ENCODE data around the gene SLC25A30. TPM values are rescaled to one million over a fixed set of nuclear protein-coding genes. Genes with fewer than 3 reads are reported as not detected.

The SLC25A30 gene
- total and polyA plus RNA-seq, 4 donors, result 5.4 to 59.2 (median 17.8) TPM

- Histone ChIP-seq H3K9ac (ENCODE audit: low read depth in 1 of 2, low read length in 2 of 2) (peak overlapping the region in 1 of 2 donors; percentile 75), H3K36me3 (ENCODE audit: control insufficient read depth in 4 of 4, insufficient read depth in 3 of 4, low read depth in 1 of 4, low read length in 3 of 4) (peaks cover 0 to 20% (median 8%) of the 10 kb centered on the region in 4 donors), H3K27ac (ENCODE audit: low read depth in 1 of 2, low read length in 2 of 2) (peak overlapping the region; percentile 74 to 86), H3K4me1 (ENCODE audit: control insufficient read depth in 4 of 4, insufficient read depth in 4 of 4, low read length in 3 of 4) (peaks cover 7 to 31% (median 22%) of the 10 kb centered on the region in 4 donors), H3K4me3 (ENCODE audit: low read depth in 1 of 3, low read length in 3 of 3) (peak overlapping the region in 2 of 3 donors; percentile 35 to 47), H3K27me3 (ENCODE audit: control insufficient read depth in 4 of 4, insufficient read depth in 4 of 4, low read length in 3 of 4) (no peaks in the 10 kb centered on the region), H3K9me3 (ENCODE audit: control insufficient read depth in 4 of 4, low read length in 3 of 4) (no peaks in the 10 kb centered on the region)
- WGBS, result 24% methylated on average over 4 of the region's 4 CpGs
- no peak for DNase-seq (ENCODE audit: low spot score)
- no peak for TF ChIP-seq GABPA (IDR thresholded peaks at IDR 0.05 in 1 of 2, conservative IDR thresholded peaks at IDR 0.05 in 1 of 2)
- TF ChIP-seq HNF4G (IDR thresholded peaks at IDR 0.05), result no peak
- no peak for TF ChIP-seq FOXA2 (IDR thresholded peaks at IDR 0.05)
- TF ChIP-seq CTCF (IDR thresholded peaks at IDR 0.05; ENCODE audit: low read depth, low read length, missing input control), result no peak
- TF ChIP-seq, protein P1, sequence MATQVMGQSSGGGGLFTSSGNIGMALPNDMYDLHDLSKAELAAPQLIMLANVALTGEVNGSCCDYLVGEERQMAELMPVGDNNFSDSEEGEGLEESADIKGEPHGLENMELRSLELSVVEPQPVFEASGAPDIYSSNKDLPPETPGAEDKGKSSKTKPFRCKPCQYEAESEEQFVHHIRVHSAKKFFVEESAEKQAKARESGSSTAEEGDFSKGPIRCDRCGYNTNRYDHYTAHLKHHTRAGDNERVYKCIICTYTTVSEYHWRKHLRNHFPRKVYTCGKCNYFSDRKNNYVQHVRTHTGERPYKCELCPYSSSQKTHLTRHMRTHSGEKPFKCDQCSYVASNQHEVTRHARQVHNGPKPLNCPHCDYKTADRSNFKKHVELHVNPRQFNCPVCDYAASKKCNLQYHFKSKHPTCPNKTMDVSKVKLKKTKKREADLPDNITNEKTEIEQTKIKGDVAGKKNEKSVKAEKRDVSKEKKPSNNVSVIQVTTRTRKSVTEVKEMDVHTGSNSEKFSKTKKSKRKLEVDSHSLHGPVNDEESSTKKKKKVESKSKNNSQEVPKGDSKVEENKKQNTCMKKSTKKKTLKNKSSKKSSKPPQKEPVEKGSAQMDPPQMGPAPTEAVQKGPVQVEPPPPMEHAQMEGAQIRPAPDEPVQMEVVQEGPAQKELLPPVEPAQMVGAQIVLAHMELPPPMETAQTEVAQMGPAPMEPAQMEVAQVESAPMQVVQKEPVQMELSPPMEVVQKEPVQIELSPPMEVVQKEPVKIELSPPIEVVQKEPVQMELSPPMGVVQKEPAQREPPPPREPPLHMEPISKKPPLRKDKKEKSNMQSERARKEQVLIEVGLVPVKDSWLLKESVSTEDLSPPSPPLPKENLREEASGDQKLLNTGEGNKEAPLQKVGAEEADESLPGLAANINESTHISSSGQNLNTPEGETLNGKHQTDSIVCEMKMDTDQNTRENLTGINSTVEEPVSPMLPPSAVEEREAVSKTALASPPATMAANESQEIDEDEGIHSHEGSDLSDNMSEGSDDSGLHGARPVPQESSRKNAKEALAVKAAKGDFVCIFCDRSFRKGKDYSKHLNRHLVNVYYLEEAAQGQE (IDR thresholded peaks at IDR 0.05), result no peak
- no peak for TF ChIP-seq RXRA (IDR thresholded peaks at IDR 0.05)
- no peak for TF ChIP-seq TAF1 (conservative IDR thresholded peaks at IDR 0.05)
Observed at GRCh38 chr13:45413826-45414307, 4.3 kb downstream of the SLC25A30 start.

- no peak overlapping the region for H3K4me3 ChIP-seq (ENCODE audit: low read depth in 1 of 3, low read length in 3 of 3)
- TF ChIP-seq TAF1 (conservative IDR thresholded peaks at IDR 0.05) (no peak), RAD21 (IDR thresholded peaks at IDR 0.05) (no peak), JUND (IDR thresholded peaks at IDR 0.05) (no peak), FOXA2 (IDR thresholded peaks at IDR 0.05) (peak; percentile 25), RXRA (IDR thresholded peaks at IDR 0.05) (no peak)
- TF ChIP-seq, protein P2, sequence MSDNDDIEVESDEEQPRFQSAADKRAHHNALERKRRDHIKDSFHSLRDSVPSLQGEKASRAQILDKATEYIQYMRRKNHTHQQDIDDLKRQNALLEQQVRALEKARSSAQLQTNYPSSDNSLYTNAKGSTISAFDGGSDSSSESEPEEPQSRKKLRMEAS (IDR thresholded peaks at IDR 0.05), result no peak
- H3K9ac ChIP-seq (ENCODE audit: low read depth in 1 of 2, low read length in 2 of 2), result no peak overlapping the region
- DNase-seq (ENCODE audit: low spot score), result no peak
- no peaks in the 10 kb centered on the region for H3K9me3 ChIP-seq (ENCODE audit: control insufficient read depth in 4 of 4, low read length in 3 of 4)
- WGBS, result 87% methylated on average over 4 of the region's 4 CpGs
- no peak overlapping the region for H3K27ac ChIP-seq (ENCODE audit: low read depth in 1 of 2, low read length in 2 of 2)
- H3K27me3 ChIP-seq (ENCODE audit: control insufficient read depth in 4 of 4, insufficient read depth in 4 of 4, low read length in 3 of 4), result no peaks in the 10 kb centered on the region
- peaks cover 5 to 34% (median 21%) of the 10 kb centered on the region in 4 donors for H3K36me3 ChIP-seq (ENCODE audit: control insufficient read depth in 4 of 4, insufficient read depth in 3 of 4, low read depth in 1 of 4, low read length in 3 of 4)
- H3K4me1 ChIP-seq (ENCODE audit: control insufficient read depth in 4 of 4, insufficient read depth in 4 of 4, low read length in 3 of 4), result peaks cover 7 to 31% (median 22%) of the 10 kb centered on the region in 4 donors
Observed at GRCh38 chr13:45412274-45413049, 5.7 kb downstream of the SLC25A30 start.
